Stimulated activated CD8-positive, alpha-beta memory T cell treated with anti-CD3 and anti-CD28 coated beads, Interleukin-15, amount 100 ng/mL, for 24 hours (primary cell): ENCODE measurements around the gene BNIP1.

Source experiments
- DNase-seq: peaks from one replicate; pipeline ENCODE4 v3.0.0-alpha.2; 2020; ENCODE audit warnings: low read depth

Gene BNIP1

DNA sequence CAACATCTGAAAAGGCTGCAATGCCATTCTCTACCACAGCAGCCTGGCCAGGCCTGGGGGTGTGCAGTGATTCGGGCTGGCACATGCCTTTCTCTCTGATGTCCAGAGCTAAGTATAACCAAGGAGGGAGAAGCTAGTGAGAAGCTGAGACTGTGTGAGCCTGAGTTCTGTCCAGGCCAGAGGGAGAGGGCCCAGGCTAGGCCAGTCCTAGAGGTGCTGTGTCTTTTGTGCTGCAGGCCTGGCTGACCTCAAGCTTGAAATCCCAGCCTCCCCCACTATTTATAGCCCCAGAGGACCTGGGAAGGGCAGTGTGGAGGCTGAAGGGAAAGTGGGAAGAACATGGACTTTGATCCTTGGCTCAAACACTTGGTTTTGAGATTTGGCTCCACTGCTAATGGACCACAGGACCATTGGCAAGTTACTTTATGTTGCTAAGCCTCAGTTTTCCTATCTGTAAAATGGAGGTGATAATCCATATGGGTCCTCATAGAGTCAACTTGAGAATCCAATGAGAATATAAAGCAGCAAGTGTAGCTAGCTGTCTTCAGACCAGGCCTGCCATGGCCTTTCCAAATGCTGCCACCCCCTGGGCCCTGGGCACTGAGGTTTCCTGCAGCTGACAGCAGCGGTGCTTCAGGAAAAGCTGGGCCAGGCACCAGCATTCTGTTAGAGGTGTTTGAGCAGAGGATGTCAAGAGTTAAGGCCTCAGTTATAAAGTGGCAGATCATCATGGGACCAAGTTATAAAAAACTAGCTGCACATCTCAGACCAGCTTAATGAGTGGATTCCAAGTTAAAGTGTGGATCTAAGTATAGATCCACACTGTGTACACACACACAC, 21.1 kb downstream of the BNIP1 start:
- no peak for DNase-seq

DNA sequence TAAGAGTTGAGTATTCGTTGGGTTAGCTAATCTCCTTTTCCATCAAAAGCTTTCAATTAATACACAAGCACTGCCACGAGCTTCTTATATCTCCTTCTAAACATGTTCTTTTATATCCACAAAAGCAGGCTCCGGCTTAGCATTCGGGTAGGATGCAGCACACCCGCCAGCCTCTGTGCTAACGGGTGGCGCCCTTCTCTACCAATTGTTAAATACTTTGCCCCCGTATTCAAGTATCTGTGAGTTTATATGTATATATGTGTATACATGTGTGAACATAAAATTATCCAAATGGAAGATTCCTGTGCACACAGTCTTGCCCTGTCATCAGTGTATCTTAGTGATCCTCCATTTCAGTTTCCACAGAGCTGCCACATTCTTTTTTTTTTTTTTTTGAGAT, 27.8 kb downstream of the BNIP1 start:
- no peak for DNase-seq

DNA sequence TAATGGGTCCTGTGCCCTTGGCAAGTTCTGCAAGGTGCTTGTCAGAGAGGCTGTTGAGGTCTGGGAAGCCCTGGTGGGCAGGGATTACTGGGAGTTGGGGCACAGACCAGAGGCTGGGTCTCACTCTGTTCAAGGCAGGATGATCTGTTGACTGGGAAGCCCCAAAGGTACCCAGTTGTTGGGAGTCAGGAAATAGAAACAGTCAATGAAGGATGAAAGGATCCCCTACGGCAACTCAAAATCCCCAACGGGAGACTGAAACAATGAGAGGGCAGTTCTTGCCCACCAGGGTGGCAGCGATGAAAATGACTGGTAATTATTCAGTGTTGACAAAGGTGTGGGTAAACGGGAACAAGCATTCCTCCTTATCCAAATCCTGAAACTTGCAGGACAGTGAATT, 31.2 kb downstream of the BNIP1 start:
- DNase-seq = no peak

DNA sequence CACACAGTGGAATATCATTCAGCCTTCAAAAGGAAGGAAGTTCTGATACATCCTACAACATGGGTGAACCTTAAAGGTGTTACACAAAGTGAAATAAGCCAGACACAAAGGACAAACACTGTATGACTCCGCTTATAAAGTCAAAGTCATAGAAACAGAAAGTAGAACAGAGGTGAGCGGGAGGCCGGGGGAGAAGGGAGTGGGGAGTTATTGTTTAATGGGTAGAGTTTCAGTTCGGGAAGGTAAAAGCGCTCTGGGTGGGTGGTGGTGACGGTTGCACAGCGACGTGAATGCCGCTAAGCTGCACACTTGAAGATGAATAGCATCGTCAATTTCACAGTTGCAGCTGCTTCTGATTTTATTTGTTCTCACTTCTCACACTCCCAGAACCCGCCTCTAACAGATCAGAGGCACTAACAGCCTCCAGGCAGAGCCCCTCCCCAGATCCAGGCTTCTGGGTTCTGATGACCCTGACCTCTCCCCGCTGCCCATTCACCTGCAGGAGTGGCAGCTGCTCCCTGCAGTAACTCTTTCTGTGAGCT, 34.1 kb downstream of the BNIP1 start:
- no peak for DNase-seq

DNA sequence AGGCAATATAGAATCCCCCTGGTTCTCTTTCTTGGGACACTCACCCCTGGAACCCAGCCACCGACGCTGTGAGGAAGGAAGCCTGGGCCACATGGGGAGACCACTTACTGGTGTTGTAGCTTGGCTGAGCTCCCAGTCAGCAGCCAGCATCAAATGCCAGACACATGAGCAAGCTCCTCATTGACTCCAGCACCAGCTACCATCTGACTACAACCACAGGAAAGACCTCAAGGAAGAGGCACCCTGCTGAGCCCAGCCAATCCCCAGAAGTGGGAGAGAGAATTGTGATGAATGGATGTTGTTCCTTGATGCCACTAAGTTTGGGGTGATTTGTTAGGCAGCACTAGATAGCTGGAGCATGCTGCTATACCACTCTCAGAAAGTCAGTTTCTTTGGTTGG, 36.0 kb downstream of the BNIP1 start:
- no peak for DNase-seq

DNA sequence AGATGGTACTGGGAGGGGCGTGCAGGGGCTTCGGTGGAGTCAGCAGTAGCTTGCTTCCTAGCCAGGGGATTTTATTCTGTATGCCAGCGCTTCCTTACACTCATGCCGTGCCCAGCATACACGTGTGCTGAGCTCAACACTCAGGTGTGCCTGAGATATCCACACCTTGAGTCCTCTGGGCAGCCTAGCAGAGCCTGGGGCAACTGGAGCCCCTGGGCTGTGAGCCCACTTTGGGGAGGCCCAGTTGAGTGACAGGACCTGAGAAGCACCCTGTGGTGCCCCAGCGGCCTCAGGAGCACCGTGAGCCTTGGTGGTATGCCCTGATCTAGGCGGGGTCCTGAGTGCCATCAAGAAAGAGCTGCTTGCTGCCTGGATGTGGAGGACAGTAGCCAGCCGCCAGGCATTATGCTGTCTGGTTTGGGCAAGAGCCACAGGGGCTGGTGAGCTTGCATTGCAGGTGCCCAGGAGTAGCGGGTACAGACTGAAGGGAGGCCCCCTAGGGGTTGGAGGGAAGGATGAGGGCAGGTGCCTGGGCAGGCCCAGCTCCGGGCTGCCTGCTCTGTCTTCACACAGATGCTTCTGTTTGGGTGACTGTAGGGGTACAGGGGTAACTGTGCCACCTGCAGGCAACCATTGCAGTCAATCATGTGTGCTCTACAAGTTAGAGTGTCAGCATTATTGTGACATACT, 42.9 kb downstream of the BNIP1 start:
- DNase-seq = no peak

DNA sequence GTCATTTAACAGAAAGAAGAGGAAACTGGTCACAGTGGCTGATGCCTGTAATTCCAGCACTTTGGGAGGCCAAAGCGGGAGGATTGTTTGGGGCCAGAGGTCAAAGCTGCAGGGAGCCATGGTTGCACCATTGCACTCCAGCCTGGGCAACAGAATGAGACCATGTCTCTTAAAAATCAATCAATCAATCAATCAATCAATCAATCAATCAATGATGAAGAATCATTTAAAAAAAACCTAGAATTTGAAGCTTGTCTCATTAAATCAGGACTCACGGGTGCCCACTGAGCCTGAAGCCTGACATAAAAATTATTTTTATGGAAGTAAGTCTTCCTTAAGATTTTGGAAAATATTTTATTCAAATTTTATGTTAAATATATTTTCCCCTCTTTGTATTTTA, 43.9 kb downstream of the BNIP1 start:
- no peak for DNase-seq

DNA sequence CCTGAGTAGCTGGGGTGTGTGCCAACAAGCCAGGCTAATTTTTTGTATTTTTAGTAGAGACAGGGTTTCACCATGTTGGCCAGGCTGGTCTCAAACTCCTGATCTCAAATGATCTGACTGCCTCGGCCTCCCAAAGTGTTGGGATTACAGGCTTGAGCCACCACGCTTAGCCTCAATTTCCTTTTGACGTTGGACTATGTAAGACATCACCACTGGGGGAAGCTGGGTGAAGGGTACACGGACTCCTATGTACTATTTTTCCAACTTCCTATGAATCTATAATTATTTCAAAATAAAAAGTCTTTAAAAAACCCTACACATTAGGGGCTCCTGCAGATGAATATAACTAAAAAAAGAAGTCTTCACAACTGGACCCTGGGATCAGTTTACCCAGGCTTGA, 46.7 kb downstream of the BNIP1 start:
- DNase-seq = no peak

DNA sequence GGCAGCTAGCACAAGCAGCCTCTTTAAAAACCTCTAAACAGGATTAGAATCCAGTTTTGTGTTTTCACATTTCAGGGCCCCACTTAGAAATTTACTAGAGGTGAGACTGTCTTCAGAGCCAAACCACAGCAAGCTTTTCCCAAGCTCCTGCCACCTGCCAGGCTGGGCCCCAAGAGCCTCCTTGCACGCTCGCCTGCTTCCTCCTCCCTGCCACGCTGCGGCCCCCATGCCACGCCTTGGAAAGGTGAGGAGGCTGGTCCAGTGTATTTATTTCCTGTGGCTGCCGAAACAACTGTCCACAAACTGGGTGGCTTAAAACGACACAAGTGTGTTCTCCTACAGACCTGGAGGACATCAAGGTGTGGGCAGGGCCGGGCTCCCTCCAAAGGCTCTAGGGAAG, 47.2 kb downstream of the BNIP1 start:
- DNase-seq = no peak

DNA sequence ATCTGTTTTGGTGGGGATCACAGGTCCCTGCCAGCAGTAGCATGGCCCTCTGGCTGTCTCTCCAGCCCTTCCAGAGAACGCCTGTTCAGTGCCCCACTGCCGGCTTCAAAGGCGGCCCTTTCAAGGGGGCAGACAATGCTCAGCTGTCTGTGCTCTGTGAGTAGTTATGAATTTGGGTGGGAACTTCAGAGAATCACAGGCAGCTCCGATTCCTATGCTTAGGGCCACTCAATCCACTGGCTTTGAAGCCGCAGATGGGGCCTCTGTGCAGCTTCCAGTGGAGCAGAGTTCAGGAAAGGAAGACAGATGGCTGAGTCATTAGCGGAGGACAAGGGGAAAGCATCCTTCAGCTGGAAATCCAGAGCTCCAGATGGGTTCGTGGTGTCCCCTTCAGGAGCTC, 48.2 kb downstream of the BNIP1 start:
- no peak for DNase-seq

DNA sequence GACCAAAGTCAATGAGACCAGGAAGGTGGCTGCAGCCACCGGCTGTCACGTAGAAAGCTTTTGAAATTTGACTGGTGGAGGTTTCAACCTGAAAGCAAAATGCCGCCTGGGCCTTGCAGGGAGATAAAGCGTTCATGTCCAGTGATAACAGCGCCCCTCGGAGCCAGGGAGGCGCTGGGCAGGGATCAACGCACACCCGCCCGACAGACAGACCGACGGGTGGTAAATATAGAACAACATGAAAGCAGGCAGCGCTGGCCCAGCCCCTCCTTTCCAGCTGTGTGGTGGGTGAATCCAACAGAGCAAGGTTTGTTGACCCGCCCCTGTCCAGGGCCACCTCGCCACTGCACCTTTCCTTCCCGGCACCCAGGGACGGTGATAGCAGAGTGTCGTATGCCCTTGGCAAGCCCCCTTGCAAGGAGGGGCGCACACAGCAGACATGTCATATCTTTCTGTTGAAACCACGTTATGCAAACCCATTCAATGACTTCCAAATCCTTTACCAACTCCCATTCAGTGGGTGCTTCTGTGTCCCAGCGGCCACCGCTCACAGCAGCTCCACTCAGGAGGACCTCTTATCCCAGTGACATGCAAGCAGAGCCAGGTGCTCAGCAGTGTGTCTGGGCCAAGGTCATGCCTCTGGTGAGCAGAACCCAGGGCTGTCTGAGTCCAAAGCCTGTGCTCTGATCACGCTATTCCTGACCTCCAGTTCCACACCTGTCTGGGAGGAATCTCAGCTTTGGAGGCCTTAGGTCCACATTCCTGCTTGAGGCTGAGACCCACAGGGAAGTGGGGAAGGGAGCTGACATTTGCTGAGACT, 52.0 kb downstream of the BNIP1 start:
- DNase-seq = no peak

DNA sequence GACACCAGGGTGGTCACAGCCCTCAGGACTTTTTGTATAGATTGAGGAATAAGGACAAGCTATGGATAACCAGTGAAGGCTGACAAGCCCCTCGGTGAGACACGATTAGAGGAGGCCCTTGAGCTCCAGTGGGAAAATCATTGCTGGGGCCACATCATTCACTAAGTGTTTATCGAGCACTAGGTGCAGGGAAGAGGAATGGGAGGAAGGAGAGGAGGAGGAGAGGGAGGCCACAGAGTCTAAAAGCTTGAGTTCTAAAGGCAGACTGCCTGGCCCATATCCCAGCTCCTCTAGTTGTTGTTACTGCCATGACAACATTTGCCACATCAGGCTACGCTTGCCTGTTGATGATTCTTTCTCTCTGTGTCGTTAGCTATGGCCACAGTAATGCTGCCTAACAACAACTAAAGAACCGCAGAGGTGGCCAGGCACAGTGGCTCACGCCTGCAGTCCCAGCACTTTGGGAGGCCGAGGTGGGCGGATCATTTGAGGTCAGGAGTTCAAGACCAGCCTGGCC, 53.1 kb downstream of the BNIP1 start:
- DNase-seq = no peak

DNA sequence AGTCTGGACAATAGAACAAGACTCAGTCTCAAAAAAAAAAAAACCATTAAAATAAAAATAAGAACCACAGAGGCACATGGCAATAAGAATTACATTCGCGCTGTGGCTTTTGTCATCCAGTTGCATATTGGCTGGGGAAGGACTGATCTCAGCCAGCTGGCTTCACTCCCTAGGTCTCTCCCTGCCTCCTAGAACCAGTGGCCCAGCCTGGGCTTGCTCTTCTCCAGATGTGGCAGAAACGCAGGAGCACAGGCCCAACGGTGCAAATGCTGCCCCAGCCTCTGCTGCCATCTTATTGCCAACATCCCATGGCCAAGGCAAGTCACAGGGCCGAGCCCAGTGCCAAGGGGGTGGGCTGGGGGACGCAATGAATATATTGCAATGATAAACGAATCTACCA, 53.7 kb downstream of the BNIP1 start:
- no peak for DNase-seq

DNA sequence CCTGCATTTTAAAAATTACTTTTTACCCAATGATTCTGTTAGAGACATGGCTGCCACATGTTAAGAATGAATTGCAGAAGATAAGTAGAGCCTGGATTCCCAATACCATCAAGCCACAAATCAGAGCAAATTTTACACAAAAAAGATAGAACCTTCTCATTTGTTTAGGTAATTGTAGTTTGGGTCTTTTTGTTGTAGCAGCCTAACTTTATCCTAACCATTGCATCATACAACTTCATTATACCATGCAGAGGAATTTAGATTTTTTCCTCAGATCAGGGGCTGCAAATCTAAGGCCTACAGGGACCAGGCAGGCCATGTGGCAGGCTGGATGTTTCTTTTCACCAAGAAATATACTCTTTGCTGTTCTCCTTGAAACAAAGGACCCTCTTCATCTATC, 56.0 kb downstream of the BNIP1 start:
- no peak for DNase-seq

DNA sequence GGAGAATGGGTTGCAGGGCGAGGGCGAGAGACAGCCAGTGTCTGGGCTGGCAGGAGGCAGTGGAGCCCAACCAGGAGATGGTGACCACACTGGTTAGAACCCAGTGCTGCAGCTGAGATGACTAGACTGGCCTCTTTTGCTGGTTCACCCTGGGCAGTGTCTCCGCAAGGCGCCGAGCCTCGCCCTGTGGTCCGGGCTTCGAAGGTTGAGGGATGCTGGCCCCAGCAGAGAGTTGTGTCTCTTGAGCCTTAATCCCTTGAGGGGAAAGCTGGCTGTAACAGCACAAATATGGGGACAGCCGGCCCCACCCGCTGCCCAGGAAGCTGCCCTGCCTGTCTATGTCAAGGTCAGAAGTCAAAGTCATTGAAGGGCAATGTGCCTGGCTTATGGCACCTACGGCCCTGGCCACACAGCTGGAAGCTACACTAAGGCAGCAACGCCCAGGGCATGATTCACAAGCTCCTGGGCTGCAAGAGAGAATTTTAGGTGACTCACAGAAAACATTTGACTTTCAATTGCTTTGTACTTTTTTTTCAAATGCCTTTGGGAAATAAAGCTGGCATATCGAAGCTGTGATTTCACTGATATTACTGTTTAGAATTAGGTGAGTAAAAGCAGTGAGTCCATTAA, 57.4 kb downstream of the BNIP1 start:
- no peak for DNase-seq

DNA sequence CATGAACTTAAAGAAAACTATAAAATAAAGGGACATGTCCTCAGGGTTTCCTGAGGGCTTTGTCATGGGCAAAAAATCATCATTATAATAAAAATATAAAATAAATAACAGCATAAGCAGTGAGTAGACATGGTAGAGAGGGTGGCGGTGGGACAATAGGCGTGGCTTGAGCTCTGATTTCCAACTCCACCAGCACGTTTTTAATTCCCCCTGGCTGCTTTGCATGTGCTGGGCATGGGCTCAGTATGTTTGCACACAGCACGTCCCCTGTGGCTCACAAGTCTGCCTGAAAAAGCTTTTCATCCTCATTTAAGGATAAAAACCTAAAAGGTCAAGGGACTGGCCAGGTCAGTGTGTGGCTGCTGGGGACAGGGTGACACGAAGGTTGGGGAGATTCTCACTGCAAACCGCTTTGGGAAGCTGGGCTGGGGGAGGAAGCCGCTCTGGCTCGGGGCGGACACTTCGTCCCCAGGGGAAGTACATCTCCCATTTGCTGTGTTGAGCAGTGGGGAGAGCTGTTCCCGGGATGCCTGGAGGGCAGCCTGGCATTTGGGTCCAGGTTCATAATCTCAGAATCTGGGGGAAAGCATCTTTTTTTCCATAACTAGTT, 58.0 kb downstream of the BNIP1 start:
- DNase-seq = no peak

DNA sequence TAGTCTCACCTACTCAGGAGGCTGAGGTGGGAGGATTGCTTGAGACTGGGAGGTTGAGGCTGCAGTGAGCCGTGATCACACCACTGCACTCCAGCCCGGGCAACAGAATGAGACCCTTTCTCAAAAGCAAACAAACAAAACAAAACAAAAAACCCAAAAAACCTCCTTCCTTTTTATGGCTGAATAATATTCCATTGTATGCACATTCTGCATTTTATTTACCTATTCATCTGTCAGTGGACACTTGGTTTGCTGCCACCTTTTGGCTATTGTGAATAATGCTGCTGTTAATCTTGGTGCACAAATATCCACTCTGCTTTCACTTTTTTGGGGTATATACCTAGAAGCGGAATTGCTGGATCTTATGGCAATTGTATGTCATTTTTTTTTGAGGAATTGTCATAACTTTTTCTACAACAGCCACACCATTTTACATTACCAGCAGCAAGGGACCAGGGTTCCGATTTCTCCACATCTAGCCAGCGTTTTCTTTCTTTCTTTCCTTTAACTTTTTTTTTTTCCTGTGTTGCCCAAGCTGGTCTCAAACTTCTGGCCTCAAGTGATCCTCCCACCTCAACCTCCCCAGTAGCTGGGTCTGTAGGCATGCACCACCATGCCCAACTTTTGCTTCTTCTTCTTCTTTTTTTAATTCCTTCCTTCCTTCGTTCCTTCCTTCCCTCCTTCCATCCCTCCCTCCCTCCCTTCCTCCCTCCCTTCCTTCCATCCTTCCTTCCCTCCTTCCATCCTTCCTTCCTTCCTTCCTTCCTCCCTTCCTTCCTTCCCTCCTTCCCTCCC, 60.1 kb downstream of the BNIP1 start:
- no peak for DNase-seq

DNA sequence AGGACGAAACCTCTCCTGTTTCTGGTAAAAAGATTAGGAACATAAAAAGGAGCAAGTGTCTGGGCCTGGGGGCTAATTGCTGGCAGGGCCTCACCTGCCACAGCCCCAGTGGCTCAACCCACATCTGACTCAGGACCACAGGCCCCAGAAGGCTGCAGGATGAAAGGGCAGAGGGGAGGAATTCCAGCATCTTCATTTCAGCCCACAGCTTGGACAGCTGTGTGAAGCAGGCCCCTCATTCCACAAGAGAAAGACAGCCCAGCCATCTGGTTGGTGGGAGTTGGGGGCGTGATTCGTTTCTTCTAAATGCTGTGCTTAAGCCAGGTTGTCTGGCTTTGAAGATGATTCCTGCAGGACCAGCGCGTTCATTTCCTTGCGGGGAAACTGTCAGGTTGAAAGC, 61.6 kb downstream of the BNIP1 start:
- no peak for DNase-seq

DNA sequence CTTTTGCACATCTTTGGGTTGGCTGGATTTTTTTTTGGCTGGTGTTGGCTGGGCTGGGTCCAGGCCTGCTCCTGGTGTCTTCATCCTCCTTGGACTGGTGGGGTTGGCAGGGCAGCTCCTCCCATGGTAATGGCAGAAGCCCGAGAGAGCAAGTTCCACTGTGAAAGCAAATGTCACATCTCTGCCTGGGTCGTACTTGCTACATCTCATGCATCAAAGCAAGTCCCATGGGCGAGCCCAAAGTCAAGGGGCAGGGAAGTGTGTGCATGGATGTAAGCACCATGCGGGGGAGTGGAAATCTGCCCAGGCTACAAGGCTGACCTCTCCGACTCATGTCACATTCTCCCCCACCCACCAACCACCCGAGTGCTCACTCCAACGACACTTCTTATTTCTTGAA, 64.0 kb downstream of the BNIP1 start:
- DNase-seq = no peak

DNA sequence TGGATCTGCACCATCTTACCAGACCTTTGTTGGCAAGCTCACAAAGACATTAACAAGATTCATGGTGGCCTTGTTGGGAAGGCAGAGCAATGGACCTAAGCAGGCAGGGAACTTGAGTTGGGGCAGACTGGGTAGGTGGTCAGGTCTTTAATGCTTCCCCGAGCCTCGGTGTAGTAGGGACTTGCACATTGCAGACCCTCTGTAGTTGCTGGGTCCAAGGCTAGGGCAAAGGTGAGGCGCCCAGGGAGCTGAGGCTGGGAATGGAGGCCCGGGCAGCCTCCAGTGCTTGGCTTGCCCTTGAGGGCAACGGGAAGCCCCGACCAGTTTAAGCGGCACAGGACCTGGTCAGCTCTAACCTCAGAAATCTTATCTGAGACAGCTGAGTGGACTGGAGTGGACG, 66.5 kb downstream of the BNIP1 start:
- no peak for DNase-seq

DNA sequence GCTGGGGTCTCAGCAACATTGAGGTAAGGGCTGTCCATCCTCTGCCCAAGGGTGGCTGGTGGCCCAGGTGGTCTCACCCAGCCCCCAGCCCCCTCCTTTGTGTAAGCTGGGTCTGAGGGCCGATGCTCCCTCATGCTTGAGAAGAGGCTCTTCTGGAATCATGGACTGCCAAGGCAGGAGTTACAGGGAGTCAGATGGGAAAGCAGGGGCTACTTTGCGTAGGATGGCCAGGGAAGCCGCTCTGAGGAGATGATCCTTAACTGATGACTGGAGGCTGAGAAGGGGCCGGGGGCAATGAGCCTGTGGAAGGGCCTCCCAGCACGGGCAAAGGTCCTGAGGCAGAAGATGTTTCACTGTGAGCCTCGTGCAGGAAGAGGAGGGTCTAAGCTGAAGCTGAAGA, 67.0 kb downstream of the BNIP1 start:
- no peak for DNase-seq
